GM06990 (cell line): Measurements from ENCODE around the gene ACAD8.

Experiments
- DNase-seq: peaks from one replicate; pipeline ENCODE4 v3.0.0-alpha.2; 2011; ENCODE audit not compliant: insufficient read length; ENCODE audit errors: extremely low read depth
- H3K27me3 ChIP-seq: replicated peaks from 2 replicates; pipeline ENCODE4 v1.6.0; 2011; ENCODE audit warnings: low read length; ENCODE audit not compliant: control insufficient read depth, insufficient read depth
- H3K36me3 ChIP-seq: 2 replicates; pipeline ENCODE4 v1.5.1; 2011; ENCODE audit warnings: low read length; ENCODE audit not compliant: control insufficient read depth, insufficient read depth
- H3K4me3 ChIP-seq: replicated peaks from 2 replicates; pipeline ENCODE4 v1.5.1; 2011; ENCODE audit warnings: low read depth, mild to moderate bottlenecking, control low read depth, low read length
- TF ChIP-seq, protein P1 (sequence below): IDR thresholded peaks from 2 replicates; pipeline ENCODE4 v1.5.1; 2011; ENCODE audit warnings: low read length, control low read depth, mild to moderate bottlenecking, inconsistent platforms; ENCODE audit not compliant: insufficient read depth, poor library complexity, severe bottlenecking

ACAD8 gene

DNA sequence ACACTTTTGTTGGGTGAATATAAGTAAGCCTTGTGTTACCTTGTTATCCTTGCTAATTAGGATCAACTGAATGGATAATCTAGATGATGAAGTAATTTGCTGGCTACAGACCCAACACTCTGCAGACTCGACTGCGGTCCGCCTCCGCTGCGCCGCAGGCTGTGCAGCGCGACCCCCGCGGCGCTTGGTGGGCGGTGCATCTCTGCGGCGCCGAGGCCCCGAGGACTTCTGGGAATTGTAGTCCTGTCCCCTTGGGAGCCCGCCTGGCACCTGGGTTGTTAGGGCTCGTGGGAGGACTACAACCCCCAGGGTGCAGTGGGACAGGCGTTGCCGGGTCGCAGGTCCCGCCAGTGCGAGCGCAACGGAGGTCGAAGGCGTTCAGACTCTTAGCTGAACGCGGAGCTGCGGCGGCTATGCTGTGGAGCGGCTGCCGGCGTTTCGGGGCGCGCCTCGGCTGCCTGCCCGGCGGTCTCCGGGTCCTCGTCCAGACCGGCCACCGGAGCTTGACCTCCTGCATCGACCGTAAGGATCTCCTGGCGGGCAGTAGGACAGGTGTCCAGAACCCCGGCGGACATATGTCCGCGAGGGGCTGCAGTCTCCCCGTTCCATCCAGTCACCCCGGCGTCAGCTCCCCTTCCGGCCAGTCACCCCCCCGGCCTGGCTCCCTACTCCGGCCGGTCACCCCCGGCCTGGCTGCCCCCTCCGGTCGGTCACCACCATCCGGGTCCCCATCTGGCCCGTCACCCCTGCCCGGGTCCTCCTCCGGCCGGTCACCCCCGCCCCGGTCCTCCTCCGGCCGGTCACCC, at the start of gene ACAD8, which contains the start of gene THYN1:
TSS of gene ACAD8 (plus strand) at position 381 of the 806 bp plus-strand sequence. CDS start at position 414, 33 bp downstream.
TSS of gene THYN1 (minus strand) at position 165 of the 806 bp plus-strand sequence. CDS start 470 bp downstream, outside the sequence.
- DNase-seq = peak; percentile 93
- no peaks in the 10 kb centered on the region for H3K27me3 ChIP-seq
- H3K36me3 ChIP-seq = no peaks in the 10 kb centered on the region; the same call in none of the 2 replicates
- peak within 1 kb of the TSS; percentile 90 for H3K4me3 ChIP-seq
- TF ChIP-seq, protein P1, sequence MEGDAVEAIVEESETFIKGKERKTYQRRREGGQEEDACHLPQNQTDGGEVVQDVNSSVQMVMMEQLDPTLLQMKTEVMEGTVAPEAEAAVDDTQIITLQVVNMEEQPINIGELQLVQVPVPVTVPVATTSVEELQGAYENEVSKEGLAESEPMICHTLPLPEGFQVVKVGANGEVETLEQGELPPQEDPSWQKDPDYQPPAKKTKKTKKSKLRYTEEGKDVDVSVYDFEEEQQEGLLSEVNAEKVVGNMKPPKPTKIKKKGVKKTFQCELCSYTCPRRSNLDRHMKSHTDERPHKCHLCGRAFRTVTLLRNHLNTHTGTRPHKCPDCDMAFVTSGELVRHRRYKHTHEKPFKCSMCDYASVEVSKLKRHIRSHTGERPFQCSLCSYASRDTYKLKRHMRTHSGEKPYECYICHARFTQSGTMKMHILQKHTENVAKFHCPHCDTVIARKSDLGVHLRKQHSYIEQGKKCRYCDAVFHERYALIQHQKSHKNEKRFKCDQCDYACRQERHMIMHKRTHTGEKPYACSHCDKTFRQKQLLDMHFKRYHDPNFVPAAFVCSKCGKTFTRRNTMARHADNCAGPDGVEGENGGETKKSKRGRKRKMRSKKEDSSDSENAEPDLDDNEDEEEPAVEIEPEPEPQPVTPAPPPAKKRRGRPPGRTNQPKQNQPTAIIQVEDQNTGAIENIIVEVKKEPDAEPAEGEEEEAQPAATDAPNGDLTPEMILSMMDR = peak; percentile 0

GRCh38 chr11:134205729-134206128, 47.6 kb upstream of the ACAD8 start:
- Histone ChIP-seq H3K4me3 (no peak overlapping the region), H3K36me3 (peaks cover 6% of the 10 kb centered on the region), H3K27me3 (no peaks in the 10 kb centered on the region)
- TF ChIP-seq, protein P1 = no peak
- no peak for DNase-seq

- no peak overlapping the region for H3K4me3 ChIP-seq
- no peak for DNase-seq
- H3K36me3 ChIP-seq = peaks cover 6% of the 10 kb centered on the region
- TF ChIP-seq, protein P1 = no peak
- H3K27me3 ChIP-seq = no peaks in the 10 kb centered on the region
Measured at GRCh38 chr11:134206185-134206584, 47.2 kb upstream of the ACAD8 start.

- DNase-seq = no peak
- H3K27me3 ChIP-seq = no peaks in the 10 kb centered on the region
- TF ChIP-seq, protein P1 = peak; percentile 67
- H3K36me3 ChIP-seq = peaks cover 6% of the 10 kb centered on the region
- H3K4me3 ChIP-seq = no peak overlapping the region
Measured at GRCh38 chr11:134207538-134208239, 45.7 kb upstream of the ACAD8 start.

DNA sequence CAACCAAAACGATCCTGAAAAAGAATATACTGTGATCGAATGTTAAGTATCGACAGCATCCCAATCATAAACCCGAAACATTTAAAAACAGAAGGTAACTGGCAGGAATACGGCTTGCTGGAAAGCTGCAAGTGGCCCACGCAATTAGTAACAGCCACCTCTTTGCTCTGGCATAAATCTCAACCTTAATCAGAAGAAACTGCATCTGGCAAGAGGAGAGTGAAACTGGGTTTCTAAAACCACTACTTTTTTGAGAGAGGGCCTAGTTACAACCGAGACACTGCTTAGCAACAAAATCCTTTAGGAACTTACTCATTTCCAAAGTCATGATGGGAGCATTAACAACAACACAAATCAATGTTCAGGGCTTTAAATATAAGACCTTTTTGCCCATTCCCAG, 37.5 kb upstream of the ACAD8 start:
- DNase-seq = no peak
- TF ChIP-seq, protein P1 = no peak
- peaks cover 8% of the 10 kb centered on the region for H3K36me3 ChIP-seq
- H3K4me3 ChIP-seq = no peak overlapping the region
- no peaks in the 10 kb centered on the region for H3K27me3 ChIP-seq
